ENCODE data around the gene PIP4K2B.
"Not testable (repeated sequence)": the region's sequence is repeated elsewhere in the genome, so short reads cannot be mapped to it uniquely, and the experiment has no call there.

Gene PIP4K2B

GRCh38 chr17:38728290-38728831, 71.0 kb downstream of the PIP4K2B start:
- DNase-seq, result peak; percentile 83

DNA sequence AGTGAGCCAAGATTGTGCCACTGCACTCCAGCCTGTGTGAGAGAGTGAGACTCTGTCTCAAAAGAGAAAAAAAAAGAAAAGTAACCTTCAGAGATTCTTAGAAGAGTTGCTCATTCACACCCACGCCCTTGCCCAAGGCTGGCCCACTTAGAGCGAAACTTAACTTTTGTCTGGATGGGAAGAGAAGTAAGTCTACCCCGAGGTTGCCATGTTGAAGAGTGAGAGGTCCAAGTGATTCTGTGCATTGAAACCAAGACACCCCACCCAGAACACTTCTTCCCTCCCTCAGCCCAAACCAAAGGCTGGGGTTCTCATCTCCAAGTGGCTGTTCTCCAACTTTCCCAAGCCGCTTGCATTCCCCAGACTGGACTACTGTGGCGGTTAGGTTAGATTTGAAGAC, 71.6 kb downstream of the PIP4K2B start:
- peak; percentile 87 for DNase-seq

- DNase-seq, result not testable (repeated sequence)
These were observed 73.2 kb downstream of the PIP4K2B start for GRCh38 chr17:38726145-38726544.

DNA sequence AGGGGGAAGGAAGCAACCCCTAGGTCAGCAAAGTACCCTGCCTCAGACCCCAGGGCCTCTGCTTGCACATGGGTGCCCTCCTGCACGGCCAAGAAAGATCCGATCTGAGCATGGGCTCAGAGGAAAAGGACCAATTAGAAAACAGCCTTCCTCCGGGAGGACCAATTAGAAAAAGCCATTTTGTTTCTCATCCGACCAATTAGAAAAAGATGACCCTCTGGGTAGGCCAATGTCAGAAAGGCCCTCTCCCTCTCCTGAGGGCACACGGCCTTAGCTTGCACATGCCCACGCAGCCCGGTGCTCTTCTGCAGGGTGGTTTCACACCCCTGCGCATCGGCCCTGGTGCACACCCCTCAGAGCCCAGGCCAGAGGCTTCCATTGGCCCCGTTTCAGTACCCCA, 74.3 kb downstream of the PIP4K2B start:
- DNase-seq, result no peak

DNA sequence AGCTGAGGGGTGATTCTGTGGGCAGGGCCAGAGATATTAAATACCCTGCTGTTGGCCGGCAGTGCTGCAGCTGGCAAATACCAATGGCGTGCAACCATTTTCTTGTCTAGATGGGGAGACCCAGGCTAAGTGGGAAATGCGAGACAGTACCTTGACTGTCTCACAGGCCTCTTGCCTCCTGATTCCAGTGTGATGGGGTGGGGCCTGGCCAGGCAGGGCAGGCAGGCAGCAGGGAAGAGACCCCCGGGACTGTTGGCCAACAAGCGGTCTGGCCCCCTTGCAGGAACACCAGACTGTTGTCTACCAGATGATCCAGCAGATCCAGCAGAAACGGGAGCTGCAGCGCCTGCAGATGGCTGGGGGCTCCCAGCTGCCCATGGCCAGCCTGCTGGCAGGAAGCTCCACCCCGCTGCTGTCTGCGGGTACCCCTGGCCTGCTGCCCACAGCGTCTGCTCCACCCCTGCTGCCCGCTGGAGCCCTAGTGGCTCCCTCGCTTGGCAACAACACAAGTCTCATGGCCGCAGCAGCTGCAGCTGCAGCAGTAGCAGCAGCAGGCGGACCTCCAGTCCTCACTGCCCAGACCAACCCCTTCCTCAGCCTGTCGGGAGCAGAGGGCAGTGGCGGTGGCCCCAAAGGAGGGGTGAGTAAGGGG, 74.9 kb downstream of the PIP4K2B start:
- no peak for DNase-seq

DNA sequence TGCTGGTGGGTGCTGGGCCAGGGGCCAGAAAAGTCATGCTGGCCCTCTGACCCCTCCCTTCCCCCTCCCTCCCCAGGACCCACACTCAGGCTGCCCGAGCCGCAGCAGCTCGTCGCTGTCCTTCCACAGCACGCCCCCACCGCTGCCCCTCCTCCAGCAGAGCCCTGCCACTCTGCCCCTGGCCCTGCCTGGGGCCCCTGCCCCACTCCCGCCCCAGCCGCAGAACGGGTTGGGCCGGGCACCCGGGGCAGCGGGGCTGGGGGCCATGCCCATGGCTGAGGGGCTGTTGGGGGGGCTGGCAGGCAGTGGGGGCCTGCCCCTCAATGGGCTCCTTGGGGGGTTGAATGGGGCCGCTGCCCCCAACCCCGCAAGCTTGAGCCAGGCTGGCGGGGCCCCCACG, 77.6 kb downstream of the PIP4K2B start:
- no peak for DNase-seq

- DNase-seq, result no peak
These were observed 78.4 kb downstream of the PIP4K2B start for GRCh38 chr17:38720941-38721340.

- DNase-seq, result no peak
These were observed 79.3 kb downstream of the PIP4K2B start for GRCh38 chr17:38719943-38720641.

- no peak for DNase-seq
These were observed 79.9 kb downstream of the PIP4K2B start for GRCh38 chr17:38719289-38719942.

- no peak for DNase-seq
These were observed 82.1 kb downstream of the PIP4K2B start for GRCh38 chr17:38717139-38717745.

- DNase-seq, result no peak
These were observed 82.9 kb downstream of the PIP4K2B start for GRCh38 chr17:38716368-38717005.
